HG03457 (cell line): Measurements from ENCODE around the gene BCL2L13.
"Not testable (repeated sequence)": the region's sequence is repeated elsewhere in the genome, so short reads cannot be mapped to it uniquely, and the experiment has no call there.

Experiments used
- ATAC-seq: cut with Tn5 transposase; IDR thresholded peaks from one replicate; pipeline ENCODE4 v1.9.1; 2021; ENCODE audit warnings: moderate number of reproducible peaks; ENCODE audit not compliant: unreplicated experiment

Gene BCL2L13

DNA sequence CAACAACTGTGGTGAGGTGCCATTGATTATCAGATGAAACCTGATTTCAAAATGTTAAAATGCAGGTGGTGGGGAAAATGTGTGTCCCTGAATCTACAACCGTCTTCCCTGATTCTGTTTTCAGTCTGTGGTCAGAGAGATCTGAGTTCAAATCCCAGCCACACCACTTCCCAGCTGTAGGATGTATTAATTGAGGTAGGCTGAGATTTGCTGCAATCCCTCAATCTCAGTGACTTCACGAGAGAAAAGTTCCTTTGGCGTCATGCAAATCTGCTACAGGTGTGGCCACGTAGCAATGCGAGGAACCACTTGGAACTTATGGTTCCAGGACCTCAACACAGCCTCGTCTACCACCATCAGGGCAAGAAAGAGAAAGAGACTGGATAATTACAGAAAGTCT, 56.2 kb downstream of the BCL2L13 start:
- ATAC-seq, result no peak

- no peak for ATAC-seq
These were observed 57.4 kb downstream of the BCL2L13 start for GRCh38 chr22:17695986-17696385.

DNA sequence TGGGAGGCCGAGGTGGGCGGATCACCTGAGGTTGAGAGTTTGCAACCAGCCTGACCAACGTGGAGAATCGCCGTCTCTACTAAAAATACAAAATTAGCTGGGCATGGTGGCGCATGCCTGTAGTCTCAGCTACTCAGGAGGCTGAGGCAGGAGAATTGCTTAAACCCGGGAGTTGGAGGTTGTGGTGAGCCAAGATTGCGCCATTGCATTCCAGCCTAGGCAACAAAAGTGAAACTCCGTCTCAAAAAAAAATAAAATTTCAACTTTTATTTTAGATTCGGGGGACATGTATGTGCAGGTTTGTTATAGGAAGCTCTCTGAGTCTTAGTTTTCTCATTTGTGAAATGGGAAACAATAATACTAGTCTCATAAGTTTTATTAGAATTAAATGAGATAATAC, 58.6 kb downstream of the BCL2L13 start:
- ATAC-seq, result not testable (repeated sequence)

- ATAC-seq, result not testable (repeated sequence)
These were observed 59.7 kb downstream of the BCL2L13 start for GRCh38 chr22:17698276-17698675.

- no peak for ATAC-seq
These were observed 60.4 kb downstream of the BCL2L13 start for GRCh38 chr22:17698948-17699347.

GRCh38 chr22:17699696-17700340, 61.3 kb downstream of the BCL2L13 start:
- no peak for ATAC-seq

GRCh38 chr22:17700778-17701177, 62.2 kb downstream of the BCL2L13 start:
- ATAC-seq, result no peak

GRCh38 chr22:17703811-17704210, 65.3 kb downstream of the BCL2L13 start:
- no peak for ATAC-seq

GRCh38 chr22:17705546-17705945, 67.0 kb downstream of the BCL2L13 start:
- ATAC-seq, result no peak

- ATAC-seq, result peak; percentile 74
These were observed 67.7 kb downstream of the BCL2L13 start for GRCh38 chr22:17705951-17706900.

- ATAC-seq, result no peak
These were observed 68.4 kb downstream of the BCL2L13 start for GRCh38 chr22:17706947-17707346.

- ATAC-seq, result no peak
These were observed 69.0 kb downstream of the BCL2L13 start for GRCh38 chr22:17707526-17707925.

GRCh38 chr22:17710023-17710422, 71.5 kb downstream of the BCL2L13 start:
- ATAC-seq, result no peak

- no peak for ATAC-seq
These were observed 73.9 kb downstream of the BCL2L13 start for GRCh38 chr22:17712441-17712840.

- no peak for ATAC-seq
These were observed 78.0 kb downstream of the BCL2L13 start for GRCh38 chr22:17716529-17716928.

GRCh38 chr22:17717708-17718107, 79.2 kb downstream of the BCL2L13 start:
- no peak for ATAC-seq

DNA sequence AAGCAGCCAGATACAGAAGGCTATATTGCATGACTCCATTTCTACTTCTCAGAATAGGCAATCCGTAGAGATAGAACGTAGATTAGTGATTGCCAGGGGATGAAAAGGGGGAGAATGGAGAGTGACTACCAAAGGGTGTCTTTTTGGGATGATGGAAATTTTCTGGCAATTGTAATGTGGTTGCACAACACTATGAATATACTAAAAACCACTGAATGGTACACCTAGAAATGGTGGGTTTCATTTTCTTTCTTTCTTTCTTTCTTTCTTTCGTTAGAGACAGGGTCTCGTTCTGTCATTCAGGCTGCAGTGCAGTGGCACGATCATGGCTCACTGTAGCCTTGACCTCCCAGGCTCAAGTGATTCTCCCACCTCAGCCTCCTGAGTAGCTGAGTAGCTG, 81.4 kb downstream of the BCL2L13 start:
- no peak for ATAC-seq

- no peak for ATAC-seq
These were observed 85.7 kb downstream of the BCL2L13 start for GRCh38 chr22:17724241-17724640.

DNA sequence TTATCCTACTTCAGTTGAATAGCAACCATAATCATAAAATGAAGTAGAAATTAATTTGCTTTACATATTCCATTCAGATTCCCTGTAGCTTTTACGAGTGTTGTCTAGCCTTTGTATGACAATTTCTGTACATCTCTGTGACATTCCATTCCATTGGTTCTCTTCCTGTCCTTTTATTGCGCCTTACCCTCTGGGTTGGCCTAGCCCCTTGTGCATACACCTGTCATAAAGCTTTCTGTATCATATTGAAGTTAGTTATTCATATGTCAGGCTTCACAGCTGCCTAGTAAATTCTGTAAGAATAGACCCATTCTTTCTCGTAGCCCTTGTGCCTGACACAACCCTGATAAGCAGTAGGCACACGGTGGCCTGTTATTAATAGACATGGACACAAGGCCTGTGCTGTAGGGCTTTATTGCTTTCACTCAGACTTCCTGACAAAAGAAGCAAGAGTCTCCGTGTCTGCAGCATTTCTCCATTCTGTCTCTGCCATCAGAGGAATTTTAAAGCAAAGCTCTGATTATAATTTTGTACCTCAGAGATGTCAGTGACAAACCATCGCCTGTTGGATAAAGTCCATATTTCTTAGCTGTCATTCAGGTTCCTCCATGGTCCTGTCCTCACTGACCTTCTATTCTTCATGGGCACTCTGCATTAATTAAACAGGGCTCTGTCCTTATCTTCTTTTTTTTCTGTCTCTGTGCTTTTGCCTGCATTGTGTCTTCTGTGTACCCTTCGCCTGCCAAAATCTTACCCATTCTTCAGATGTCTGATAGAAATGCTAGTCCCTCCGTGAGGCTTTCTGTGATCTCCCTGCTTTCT, 86.3 kb downstream of the BCL2L13 start:
- no peak for ATAC-seq

DNA sequence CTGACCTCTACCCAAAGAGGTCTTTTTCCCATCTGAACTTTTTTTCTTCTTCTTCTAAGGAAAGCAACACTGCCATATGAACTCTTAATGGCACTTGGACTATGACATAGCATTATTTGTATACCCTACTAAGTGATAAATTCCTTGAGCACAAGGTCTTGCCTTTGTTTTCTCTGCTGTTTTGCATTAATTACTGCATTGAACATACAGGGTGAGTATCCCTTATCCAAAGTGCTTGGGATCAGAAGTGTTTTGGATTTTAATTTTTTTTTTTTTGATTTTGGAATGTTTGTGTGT, 86.9 kb downstream of the BCL2L13 start:
- ATAC-seq, result no peak
